HEK293 (cell line): ENCODE data around the gene RAB11B.
A peak's percentile ranks its signal among the peaks of the same experiment; 100 is the strongest.
"Not testable (repeated sequence)": the region's sequence is repeated elsewhere in the genome, so short reads cannot be mapped to it uniquely, and the experiment has no call there.

Experiments
- CTCF ChIA-PET: fragments of 350-600 bp; formaldehyde crosslinking; extraction: SDS; loops from one replicate; lab custom pipeline; 2021; ENCODE audit warnings: antibody characterized with exemption; lab: Yijun Ruan, JAX
- POLR2A ChIA-PET: fragments of 300-600 bp; formaldehyde crosslinking; extraction: SDS; loops from one replicate; lab custom pipeline; 2020; ENCODE audit warnings: antibody characterized with exemption, inconsistent platforms; lab: Yijun Ruan, JAX
- H3K27ac ChIP-seq: fragments of 200-500 bp; sonication (Bioruptor generic); 2 replicates; pipeline ENCODE4 v1.5.1; 2014; ENCODE audit warnings: low read depth, low read length, control low read depth, inconsistent platforms; ENCODE audit errors: extremely low read depth
- H3K36me3 ChIP-seq, 2 experiments: fragments of 200-500 bp in 1 of 2; sonication (Bioruptor generic) in 1 of 2; 1 replicate in 1 of 2; 2 replicates in 1 of 2; pipeline ENCODE4 v1.5.1; 2014 to 2017; ENCODE audit warnings: inconsistent platforms in 2 of 2, low read length in 2 of 2; ENCODE audit not compliant: control insufficient read depth in 2 of 2, insufficient read depth in 1 of 2
- H3K4me1 ChIP-seq: fragments of 200-500 bp; sonication (Bioruptor generic); 2 replicates; pipeline ENCODE4 v1.5.1; 2014; ENCODE audit warnings: mild to moderate bottlenecking, low read length, inconsistent platforms; ENCODE audit not compliant: control insufficient read depth, insufficient read depth
- H3K4me3 ChIP-seq: 2 replicates; pipeline ENCODE4 v1.5.1; 2011; ENCODE audit warnings: low read depth, mild to moderate bottlenecking, control low read depth, low read length, moderate library complexity
- H3K9me3 ChIP-seq: fragments of 200-500 bp; sonication (Bioruptor generic); 2 replicates; pipeline ENCODE4 v1.5.1; 2014; ENCODE audit warnings: low read depth, low read length, inconsistent platforms; ENCODE audit not compliant: control insufficient read depth, insufficient read depth
- ATF2 ChIP-seq: fragments of 450-650 bp; formaldehyde crosslinking; IDR thresholded peaks from 2 replicates; pipeline ENCODE4 v1.5.1; 2016; ENCODE audit warnings: missing biosample characterization, missing genetic modification characterization, low read depth
- GFI1B ChIP-seq: fragments of 450-650 bp; formaldehyde crosslinking; IDR thresholded peaks from 2 replicates; pipeline ENCODE4 v1.5.1; 2016; ENCODE audit warnings: missing biosample characterization, missing genetic modification characterization
- PRDM2 ChIP-seq: fragments of 450-650 bp; formaldehyde crosslinking; IDR thresholded peaks from 2 replicates; pipeline ENCODE4 v1.5.1; 2016; ENCODE audit warnings: missing biosample characterization, missing genetic modification characterization, borderline replicate concordance
- RBAK ChIP-seq: fragments of 450-650 bp; formaldehyde crosslinking; IDR thresholded peaks from 2 replicates; pipeline ENCODE4 v1.5.1; 2016; ENCODE audit warnings: missing biosample characterization, missing genetic modification characterization
- YY1 ChIP-seq: fragments of 450-650 bp; formaldehyde crosslinking; IDR thresholded peaks from 2 replicates; pipeline ENCODE4 v1.5.1; 2018; ENCODE audit warnings: missing biosample characterization, missing genetic modification characterization
- ZBTB21 ChIP-seq: fragments of 450-650 bp; formaldehyde crosslinking; IDR thresholded peaks from 2 replicates; pipeline ENCODE4 v1.5.1; 2017; ENCODE audit warnings: missing biosample characterization, missing genetic modification characterization
- ZBTB6 ChIP-seq: fragments of 450-650 bp; formaldehyde crosslinking; IDR thresholded peaks from 2 replicates; pipeline ENCODE4 v1.5.1; 2017; ENCODE audit warnings: missing biosample characterization, missing genetic modification characterization
- ZFHX2 ChIP-seq: fragments of 450-650 bp; formaldehyde crosslinking; conservative IDR thresholded peaks from 2 replicates; pipeline ENCODE4 v1.5.1; 2016; ENCODE audit warnings: missing biosample characterization, missing genetic modification characterization
- ZFP3 ChIP-seq: fragments of 450-650 bp; formaldehyde crosslinking; IDR thresholded peaks from 2 replicates; pipeline ENCODE4 v1.5.1; 2016; ENCODE audit warnings: low read depth, missing biosample characterization, missing genetic modification characterization
- ZNF239 ChIP-seq: fragments of 450-650 bp; formaldehyde crosslinking; IDR thresholded peaks from 2 replicates; pipeline ENCODE4 v1.5.1; 2016; ENCODE audit warnings: missing biosample characterization, missing genetic modification characterization
- ZNF280D ChIP-seq: fragments of 450-650 bp; formaldehyde crosslinking; IDR thresholded peaks from 2 replicates; pipeline ENCODE4 v1.5.1; 2016; ENCODE audit warnings: missing biosample characterization, missing genetic modification characterization
- ZNF292 ChIP-seq: fragments of 450-650 bp; formaldehyde crosslinking; IDR thresholded peaks from 2 replicates; pipeline ENCODE4 v1.5.1; 2016; ENCODE audit warnings: low read depth, missing biosample characterization, missing genetic modification characterization, borderline replicate concordance
- ZNF600 ChIP-seq: fragments of 450-650 bp; formaldehyde crosslinking; IDR thresholded peaks from 2 replicates; pipeline ENCODE4 v1.5.1; 2016; ENCODE audit warnings: missing biosample characterization, missing genetic modification characterization
- ZNF623 ChIP-seq: fragments of 450-650 bp; formaldehyde crosslinking; IDR thresholded peaks from 2 replicates; pipeline ENCODE4 v1.5.1; 2016; ENCODE audit warnings: missing biosample characterization, missing genetic modification characterization
- ZNF792 ChIP-seq: fragments of 450-650 bp; formaldehyde crosslinking; IDR thresholded peaks from 2 replicates; pipeline ENCODE4 v1.5.1; 2016; ENCODE audit warnings: missing biosample characterization, missing genetic modification characterization

Gene RAB11B

GRCh38 chr19:8425331-8425730, 35.2 kb downstream of the RAB11B start:
- H3K4me1 ChIP-seq, H3K4me3 ChIP-seq, H3K36me3 ChIP-seq, H3K27ac ChIP-seq: not testable (repeated sequence)
- ChIA-PET POLR2A (interaction anchor here (3.3 kb wide), 1 partner anchor 11 kb away, joined by 48 read pairs; the partner anchor contains the start of gene MARCHF2), CTCF (interaction anchor here (0.6 to 2.4 kb wide), 3 partner anchors 12 to 369 kb away, joined by 3 to 17 read pairs (median 3); partner anchors contain the start of gene MARCHF2)
- TF ChIP-seq ZNF600 (tag by site-specific recombination) = peak; percentile 29; the same call in 1 of the 2 replicates
- TF ChIP-seq, all 188 proteins: peak for 1; not testable (repeated sequence) for 187
- H3K9me3 ChIP-seq = not testable (repeated sequence)

GRCh38 chr19:8426283-8426682, 36.1 kb downstream of the RAB11B start:
- POLR2A ChIA-PET = no interaction called here
- H3K36me3 ChIP-seq = peaks cover 0 to 13% of the 10 kb centered on the region in 2 experiments; a peak in 1 of 3 replicates
- no peak overlapping the region for H3K27ac ChIP-seq
- peak; percentile 97 for TF ChIP-seq ZFP3 (tag by site-specific recombination)
- TF ChIP-seq ATF2 (tag by site-specific recombination) = no peak
- TF ChIP-seq, all 188 proteins: peak for 1
- Histone ChIP-seq H3K9me3 (no peaks in the 10 kb centered on the region), H3K4me1 (peaks cover 4% of the 10 kb centered on the region), H3K4me3 (no peak overlapping the region)
- CTCF ChIA-PET = interaction anchor here (0.6 to 2.4 kb wide), 3 partner anchors 9 to 136 kb away, joined by 3 to 17 read pairs (median 3); partner anchors contain the start of gene MARCHF2

GRCh38 chr19:8429044-8429443, 38.9 kb downstream of the RAB11B start:
- H3K36me3 ChIP-seq = peaks cover 0 to 4% of the 10 kb centered on the region in 2 experiments; a peak in 1 of 3 replicates
- no peak overlapping the region for H3K4me3 ChIP-seq
- 0 out of 2 replicates have a peak, but pooled peaks have one; percentile 17 for TF ChIP-seq ZFHX2 (tag by site-specific recombination)
- TF ChIP-seq ZNF623 = peak; percentile 61
- no peak for TF ChIP-seq ZNF280D (tag by site-specific recombination)
- TF ChIP-seq ZNF292 (tag by site-specific recombination) = no peak
- no peak for TF ChIP-seq ZBTB21 (tag by site-specific recombination)
- no peak for TF ChIP-seq RBAK
- no peaks in the 10 kb centered on the region for H3K9me3 ChIP-seq
- H3K4me1 ChIP-seq = no peaks in the 10 kb centered on the region
- ChIA-PET CTCF (no interaction called here), POLR2A (interaction anchor here (0.7 kb wide), 1 partner anchor 62 kb away, joined by 6 read pairs; no protein-coding TSS in a partner anchor)
- no peak overlapping the region for H3K27ac ChIP-seq

- Histone ChIP-seq H3K36me3 (peaks cover 0 to 4% of the 10 kb centered on the region in 2 experiments; a peak in 1 of 3 replicates), H3K4me1 (no peaks in the 10 kb centered on the region), H3K4me3 (no peak overlapping the region), H3K27ac (no peak overlapping the region), H3K9me3 (no peaks in the 10 kb centered on the region)
- POLR2A ChIA-PET = interaction anchor here (0.7 kb wide), 1 partner anchor 63 kb away, joined by 6 read pairs; no protein-coding TSS in a partner anchor
- CTCF ChIA-PET = interaction anchor here (0.6 kb wide), 1 partner anchor 79 kb away, joined by 3 read pairs; no protein-coding TSS in a partner anchor
- TF ChIP-seq ZNF239 (tag by site-specific recombination) = no peak
- no peak for TF ChIP-seq PRDM2 (tag by site-specific recombination)
- TF ChIP-seq ZNF792 (tag by site-specific recombination) = no peak
- TF ChIP-seq YY1 = no peak
- TF ChIP-seq ZBTB6 (tag by site-specific recombination) = no peak
- TF ChIP-seq GFI1B (tag by site-specific recombination) = no peak
These were observed 39.7 kb downstream of the RAB11B start for GRCh38 chr19:8429826-8430225.
